GOT3 (cell line): ENCODE results near the gene MPV17.
"Not testable (repeated sequence)": the region's sequence is repeated elsewhere in the genome, so short reads cannot be mapped to it uniquely, and the experiment has no call there.

ENCODE experiments used
- DNase-seq: peaks from one replicate; lab custom pipeline; 2025; ENCODE audit warnings: mixed read lengths; lab: John Stamatoyannopoulos, UW

MPV17 gene

GRCh38 chr2:27298391-27299080 lies 24.4 kb downstream of the MPV17 start:
- no peak for DNase-seq

GRCh38 chr2:27297195-27297594 lies 25.7 kb downstream of the MPV17 start:
- DNase-seq: no peak

- no peak for DNase-seq
Measured at GRCh38 chr2:27296481-27296880, 26.4 kb downstream of the MPV17 start.

GRCh38 chr2:27294928-27295327 lies 28.0 kb downstream of the MPV17 start:
- DNase-seq: no peak

- DNase-seq: no peak
Measured at GRCh38 chr2:27291865-27292264, 31.0 kb downstream of the MPV17 start.

- no peak for DNase-seq
Measured at GRCh38 chr2:27290549-27290948, 32.3 kb downstream of the MPV17 start.

GRCh38 chr2:27288610-27289009 lies 34.3 kb downstream of the MPV17 start:
- DNase-seq: no peak

- DNase-seq: no peak
Measured at GRCh38 chr2:27285481-27285880, 37.4 kb downstream of the MPV17 start.

- DNase-seq: no peak
Measured at GRCh38 chr2:27284996-27285395, 37.9 kb downstream of the MPV17 start.

GRCh38 chr2:27282892-27283291 lies 40.0 kb downstream of the MPV17 start:
- no peak for DNase-seq

GRCh38 chr2:27281855-27282559 lies 40.9 kb downstream of the MPV17 start, which contains the start of gene TRIM54:
Gene TRIM54, plus strand, starts transcription at chr2:27282429. Its CDS starts 303 bp downstream, at chr2:27282732.
- no peak for DNase-seq

- DNase-seq: no peak
Measured at GRCh38 chr2:27281442-27281841, 41.5 kb downstream of the MPV17 start.

GRCh38 chr2:27280826-27281225 lies 42.1 kb downstream of the MPV17 start:
- DNase-seq: no peak

- DNase-seq: no peak
Measured at GRCh38 chr2:27278010-27278409, 44.9 kb downstream of the MPV17 start.

GRCh38 chr2:27275211-27276150 lies 47.4 kb downstream of the MPV17 start, which contains the start of gene DNAJC5G:
Gene DNAJC5G, plus strand, starts transcription at chr2:27275433. Its CDS starts 1,296 bp downstream, at chr2:27276729.
- no peak for DNase-seq

GRCh38 chr2:27272537-27273522 lies 50.1 kb downstream of the MPV17 start:
- DNase-seq: not testable (repeated sequence)

GRCh38 chr2:27271631-27272340 lies 51.1 kb downstream of the MPV17 start:
- DNase-seq: no peak

GRCh38 chr2:27270670-27271069 lies 52.2 kb downstream of the MPV17 start:
- no peak for DNase-seq

- DNase-seq: no peak
Measured at GRCh38 chr2:27270131-27270530, 52.8 kb downstream of the MPV17 start.

GRCh38 chr2:27268296-27268695 lies 54.6 kb downstream of the MPV17 start:
- DNase-seq: not testable (repeated sequence)

GRCh38 chr2:27265536-27265870 lies 57.4 kb downstream of the MPV17 start:
- no peak for DNase-seq
